GM19455 (cell line): ENCODE data around the gene COL4A2.
"Not testable (repeated sequence)": the region's sequence is repeated elsewhere in the genome, so short reads cannot be mapped to it uniquely, and the experiment has no call there.

ENCODE experiments used
- ATAC-seq: cut with Tn5 transposase; IDR thresholded peaks from one replicate; pipeline ENCODE4 v1.9.1; 2021; ENCODE audit not compliant: unreplicated experiment

Gene COL4A2

DNA sequence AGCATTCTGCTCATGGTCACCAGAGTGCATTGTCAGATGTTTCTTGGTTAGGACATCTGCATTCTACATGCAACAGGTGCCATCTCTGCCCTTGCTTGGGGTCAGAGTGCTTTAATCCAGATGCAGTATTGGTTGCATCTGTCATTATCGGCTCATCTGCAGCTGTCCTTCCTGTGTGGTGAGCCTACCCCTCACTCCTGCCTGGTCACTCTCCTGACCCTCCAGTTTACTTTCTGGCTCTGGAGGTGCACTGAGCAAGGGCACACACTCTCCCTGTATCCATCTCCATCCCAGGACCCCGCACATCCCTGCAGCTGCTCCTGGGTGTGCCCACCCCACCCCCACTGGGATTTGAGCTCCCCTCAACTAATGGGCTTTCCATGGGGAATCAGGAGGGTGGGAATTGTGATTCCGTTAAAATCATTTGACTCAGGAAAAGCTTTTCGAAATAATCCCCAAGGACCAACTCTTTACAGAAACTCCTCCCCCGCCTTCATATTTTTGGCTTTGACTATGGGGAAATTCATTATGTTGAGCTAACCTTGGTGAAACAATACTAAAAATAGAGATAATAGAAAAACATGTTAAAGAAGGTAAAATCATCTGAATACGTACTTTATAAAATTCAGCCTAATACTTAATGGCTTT is 70.2 kb downstream of the COL4A2 start:
- ATAC-seq: no peak

DNA sequence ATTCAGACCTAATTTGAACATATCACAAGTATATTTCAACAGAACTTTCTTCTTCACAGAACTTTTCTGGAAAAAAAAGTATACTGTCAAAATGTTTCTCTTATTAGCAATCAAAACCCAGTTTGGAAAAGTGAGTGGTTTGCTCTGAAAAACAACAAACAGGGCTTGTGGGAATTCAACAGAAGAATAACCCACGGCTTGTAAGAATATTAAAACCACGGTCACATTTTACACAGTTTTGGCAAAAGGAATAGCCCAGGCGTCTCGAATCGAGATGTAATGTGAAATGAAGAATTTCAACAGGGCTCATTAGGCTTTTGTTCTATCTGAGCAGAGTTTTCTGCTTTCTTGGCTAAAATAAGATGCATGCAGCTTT is 70.7 kb downstream of the COL4A2 start:
- no peak for ATAC-seq

DNA sequence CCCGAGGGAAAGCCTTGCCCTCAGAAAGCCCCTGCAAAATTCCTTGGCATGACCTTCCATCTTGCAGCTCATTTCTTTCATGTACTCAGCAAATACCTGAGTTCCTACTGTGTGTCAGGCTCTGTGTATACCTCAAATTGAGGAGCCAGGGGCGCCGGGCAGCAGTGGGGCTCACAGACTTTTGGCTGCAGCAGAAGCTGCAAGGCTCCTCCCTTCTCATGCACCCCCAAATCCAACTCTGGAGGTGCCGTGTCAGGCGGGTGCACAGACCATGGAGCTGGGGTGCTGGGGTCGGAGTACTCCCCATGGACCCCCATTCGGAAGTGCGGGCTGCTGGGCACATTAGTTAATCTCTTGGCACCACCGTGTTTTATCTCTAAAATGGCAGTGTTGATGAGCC is 72.3 kb downstream of the COL4A2 start:
- ATAC-seq: no peak

DNA sequence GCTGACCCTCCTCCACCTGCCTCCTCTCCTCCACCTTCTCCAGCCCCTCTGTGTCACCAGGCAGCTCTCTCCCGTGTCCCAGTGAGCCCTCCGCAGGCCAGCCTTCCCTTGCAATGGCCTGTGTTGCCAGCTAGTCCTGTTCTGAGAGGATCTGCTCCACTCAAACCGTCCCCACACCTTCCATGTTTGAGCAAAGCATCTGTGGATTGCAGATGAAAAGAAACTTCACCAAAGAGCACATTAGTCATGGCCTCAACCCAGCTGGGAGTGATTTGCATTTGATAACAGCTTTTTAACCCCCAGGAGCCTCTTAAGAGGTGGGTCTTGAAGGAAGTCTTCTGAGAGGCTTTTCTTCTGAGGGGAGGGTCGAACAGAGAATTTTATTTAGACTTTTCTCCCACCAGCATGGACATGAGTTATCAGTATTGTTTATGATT is 72.8 kb downstream of the COL4A2 start:
- ATAC-seq: no peak

DNA sequence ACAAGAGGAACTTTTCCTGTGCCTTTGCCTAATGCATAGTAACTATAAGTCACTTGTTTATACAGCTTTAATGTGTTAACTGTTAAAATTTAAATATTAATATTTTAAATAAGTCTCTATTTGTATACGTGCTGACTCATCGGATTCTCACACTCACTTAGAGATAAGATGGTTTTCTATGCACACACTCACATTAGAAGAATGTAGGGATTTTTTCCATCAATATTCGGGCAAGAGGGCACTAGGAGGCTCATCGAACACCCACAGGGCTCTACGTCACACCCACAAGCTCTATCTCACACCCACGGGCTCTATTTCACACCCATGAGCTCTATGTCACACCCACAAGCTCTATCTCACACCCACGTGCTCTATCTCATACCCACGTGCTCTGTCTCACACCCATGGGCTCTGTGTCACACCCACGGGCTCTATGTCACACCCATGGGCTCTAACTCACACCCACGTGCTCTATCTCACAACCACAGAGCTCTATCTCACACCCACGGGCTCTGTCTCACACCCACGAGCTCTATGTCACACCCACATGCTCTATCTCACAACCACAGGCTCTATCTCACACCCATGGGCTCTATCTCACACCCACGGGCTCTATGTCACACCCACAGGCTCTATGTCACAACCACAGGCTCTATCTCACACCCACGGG is 73.4 kb downstream of the COL4A2 start:
- no peak for ATAC-seq

DNA sequence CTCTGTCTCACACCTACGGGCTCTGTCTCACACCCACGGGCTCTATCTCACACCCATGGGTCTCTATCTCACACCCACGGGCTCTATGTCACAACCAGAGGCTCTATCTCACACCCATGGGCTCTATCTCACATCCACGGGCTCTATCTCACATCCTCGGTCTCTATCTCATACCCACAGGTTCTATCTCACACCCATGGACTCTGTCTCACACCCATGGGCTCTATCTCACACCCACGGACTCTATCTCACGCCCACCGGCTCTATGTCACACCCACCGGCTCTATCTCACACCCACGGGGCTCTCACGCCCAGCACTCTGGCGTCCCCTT is 73.9 kb downstream of the COL4A2 start:
- no peak for ATAC-seq

DNA sequence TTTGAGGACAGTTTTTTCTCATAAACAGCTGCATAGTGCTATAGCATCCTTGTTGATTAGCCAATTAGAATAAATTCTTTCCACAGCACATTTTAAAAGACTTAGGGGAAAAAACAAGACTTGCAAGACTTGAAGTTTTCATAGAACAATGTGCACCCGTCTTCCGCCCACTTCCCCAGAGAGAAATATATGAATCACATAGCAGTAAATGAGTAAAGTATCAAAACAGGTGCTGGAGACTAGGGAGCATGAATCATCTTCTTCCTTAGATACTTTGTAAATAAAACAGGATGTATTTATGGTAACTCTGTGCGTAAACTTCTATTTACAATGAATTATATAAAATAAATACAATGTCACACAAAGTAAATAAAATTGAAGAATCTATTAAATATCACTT is 75.1 kb downstream of the COL4A2 start:
- no peak for ATAC-seq

DNA sequence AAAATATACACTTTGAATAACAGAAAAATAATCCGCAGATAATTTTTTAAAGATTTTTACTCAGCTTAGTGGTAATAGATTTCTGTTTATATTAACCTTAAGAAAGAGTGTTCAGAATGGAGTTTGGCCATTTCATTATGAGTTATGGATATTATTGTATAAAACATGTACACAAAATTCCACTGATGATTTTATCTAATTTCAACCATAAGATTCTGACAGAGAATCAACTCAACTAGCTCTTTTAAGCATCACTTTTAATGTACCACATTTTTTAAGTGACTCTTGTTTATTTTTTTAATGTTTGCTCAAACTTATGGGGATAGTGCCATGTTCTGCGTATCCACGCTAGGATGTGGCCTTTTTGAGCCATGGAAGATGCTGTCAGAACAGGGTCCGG is 75.7 kb downstream of the COL4A2 start:
- ATAC-seq: no peak

DNA sequence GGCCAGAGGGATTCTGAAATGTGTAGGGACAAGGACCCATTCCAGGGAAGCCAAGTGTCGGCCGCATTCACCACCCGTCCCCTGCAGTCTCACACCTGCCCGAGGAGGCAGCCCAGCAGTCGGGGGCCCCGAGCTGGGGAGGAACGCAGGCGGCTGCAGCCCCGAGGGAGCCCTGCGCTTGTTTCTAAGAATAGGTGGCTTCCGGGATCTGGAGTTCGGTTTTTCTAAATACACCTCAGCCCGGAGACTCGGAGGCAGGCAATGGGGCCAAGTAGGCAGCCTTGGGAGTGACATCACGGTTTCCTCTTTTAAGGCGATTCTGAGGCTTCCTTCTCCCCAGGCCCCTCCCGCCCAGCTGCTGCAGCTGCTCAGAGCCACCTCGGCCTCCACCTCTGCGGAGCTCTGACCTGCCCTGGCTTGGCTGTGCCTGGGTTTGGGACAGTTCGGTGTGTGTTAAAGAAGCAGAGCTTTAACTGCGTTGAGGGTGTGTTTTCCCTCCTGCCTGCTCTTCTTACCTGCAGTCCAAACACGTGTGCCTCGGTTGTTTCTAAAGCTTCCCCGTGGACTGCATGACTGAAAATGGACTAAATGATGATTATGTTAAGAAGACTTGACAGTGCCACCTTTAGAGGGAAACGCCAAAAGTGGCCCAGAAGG is 80.5 kb downstream of the COL4A2 start:
- ATAC-seq: no peak

DNA sequence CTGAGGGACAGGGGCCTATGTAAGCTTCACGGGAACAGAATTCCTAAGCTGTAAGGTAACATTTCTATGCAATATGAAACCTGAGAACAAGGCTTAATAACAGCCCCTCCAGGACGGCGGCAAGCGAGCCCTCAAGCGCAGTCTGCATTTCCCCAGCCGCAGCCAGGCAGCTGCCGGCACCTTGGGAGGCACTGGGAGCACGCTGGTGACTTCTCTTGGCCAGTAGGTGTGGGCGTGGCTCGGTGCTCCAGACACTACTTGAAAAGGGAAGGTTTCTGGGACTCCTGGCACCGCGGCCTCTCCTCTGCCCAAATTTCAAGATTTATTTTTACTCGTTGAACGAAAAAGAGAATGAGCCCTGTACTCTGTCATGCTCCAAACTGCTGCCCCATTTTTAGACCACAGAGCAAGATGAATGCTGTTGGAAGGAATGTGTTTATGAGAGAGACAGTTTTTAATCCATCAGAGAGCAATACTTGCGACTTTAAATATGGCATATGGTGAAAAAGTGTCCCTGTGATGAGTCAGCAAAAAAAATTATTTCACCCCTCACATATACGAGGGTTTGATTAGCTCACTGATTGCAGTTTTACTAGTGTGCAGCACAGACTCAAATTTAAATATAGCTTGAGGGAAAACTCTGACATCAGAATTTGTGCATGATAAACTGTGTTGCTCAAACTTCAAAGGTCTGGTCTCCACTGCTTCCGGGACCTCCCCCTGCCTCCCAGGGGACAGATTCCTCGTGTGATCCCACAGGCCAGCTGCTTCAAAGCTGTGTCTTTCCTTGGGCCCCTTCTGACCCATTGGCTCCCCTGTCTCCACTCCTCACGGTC is 81.2 kb downstream of the COL4A2 start:
- ATAC-seq: no peak

DNA sequence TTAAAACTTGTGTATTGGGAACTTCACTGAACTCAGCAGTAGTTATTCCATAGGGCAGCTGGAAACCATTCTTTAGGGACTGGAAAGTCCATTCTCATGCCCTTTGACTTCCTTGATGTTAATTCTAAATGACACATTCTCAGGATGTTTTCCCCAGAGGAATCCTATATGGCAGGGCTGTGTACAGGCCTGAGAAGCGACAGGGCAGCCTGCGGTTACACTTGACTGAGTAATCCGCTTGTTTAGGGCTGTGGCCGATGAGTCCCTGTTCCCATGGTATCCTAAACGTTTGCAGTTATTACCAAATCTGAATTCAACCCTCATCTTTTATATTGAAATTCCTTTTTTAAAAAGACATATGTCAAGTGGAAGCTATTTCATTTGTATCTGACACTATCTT is 83.5 kb downstream of the COL4A2 start:
- ATAC-seq: no peak

DNA sequence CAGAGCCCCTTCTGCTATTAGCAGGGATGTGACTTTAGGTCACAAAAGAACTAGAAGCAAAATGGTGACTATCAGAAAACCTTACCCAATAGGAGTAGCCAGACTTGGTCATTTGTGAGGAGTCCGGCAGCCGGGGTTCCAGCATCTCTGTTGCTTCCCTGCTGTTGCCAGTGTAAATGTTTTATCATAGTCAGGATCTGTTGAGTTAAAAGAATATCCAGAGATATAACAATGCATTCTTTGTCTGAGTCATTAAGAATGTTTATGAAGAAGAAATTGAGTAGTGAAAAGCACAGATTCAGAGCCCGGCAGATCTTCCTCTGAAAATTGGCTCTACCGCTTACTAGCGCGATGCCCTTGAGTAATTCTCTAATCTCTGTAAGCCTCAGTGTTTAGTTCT is 84.2 kb downstream of the COL4A2 start:
- ATAC-seq: no peak

DNA sequence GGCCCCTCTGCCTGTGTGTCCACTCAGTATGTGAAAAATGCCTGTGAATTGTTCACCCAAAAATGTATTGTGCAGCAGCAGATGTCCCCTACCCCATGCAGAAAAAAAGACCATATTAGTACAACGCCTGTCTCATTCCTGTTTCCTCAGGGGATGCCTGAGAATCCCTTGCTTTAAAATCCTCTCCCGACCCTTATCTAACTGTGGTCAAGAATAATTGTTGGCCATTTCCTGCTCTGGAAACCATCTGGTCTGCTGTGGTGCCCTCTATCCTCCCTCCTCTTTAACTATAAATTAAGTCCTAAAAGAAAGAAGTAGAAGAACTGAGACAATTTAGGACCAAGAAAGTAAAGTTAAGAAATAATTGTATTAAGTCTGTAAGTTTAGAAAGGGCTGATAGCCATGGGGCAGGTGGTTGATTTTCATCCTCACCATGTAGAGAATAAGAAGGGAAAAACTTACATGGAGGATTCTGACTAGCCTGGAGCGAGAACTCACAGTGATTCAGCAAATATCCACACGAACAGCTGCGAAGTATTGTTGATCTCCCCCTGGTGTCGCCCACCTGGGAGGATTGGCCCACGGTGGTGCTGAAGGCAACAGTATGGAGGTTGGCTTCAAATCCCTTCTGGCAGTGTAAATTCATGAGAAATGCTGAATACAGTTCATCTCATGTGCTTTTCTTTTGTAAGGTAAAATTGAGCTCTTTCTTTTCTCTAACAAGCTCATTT is 85.6 kb downstream of the COL4A2 start:
- no peak for ATAC-seq

DNA sequence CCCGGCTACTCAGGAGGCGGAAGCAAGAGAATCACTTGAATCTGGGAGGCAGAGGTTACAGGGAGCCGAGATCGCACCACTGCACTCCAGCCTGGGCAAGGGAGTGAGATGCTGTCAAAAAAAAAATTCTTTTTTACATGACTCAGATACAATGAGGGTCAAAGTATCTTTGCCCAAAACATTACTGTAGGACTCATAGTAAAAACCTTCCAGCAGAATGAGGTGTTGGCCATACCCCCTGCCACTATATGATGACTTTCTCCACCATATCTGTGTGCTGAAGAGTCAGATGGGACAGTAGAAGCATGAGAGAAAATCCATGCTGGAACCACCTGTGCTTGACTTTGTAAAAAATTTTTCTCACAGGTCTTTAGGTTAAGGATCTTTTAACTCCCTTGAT is 86.7 kb downstream of the COL4A2 start:
- ATAC-seq: no peak

DNA sequence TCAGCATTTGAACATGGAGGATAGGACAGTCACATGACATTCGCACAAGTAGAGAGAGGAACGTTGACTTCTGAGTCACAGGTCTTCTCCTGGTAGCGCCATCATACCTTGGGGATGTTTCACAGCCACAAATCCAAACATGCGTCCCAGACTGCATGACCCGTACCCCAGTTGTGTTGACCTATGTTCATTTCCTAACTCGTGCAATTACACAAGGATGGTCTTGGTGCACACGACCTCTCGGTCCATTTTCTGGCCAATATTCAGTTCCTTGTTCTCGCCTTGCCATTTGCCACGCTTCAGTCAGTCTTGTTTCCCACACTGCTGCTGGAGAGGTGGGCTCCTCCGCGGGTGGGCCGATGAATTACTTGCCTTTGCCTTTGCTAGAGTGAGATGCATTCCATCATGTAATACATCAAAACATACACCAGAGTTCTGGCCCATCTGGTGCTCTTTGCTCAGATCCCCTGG is 87.3 kb downstream of the COL4A2 start:
- ATAC-seq: no peak

DNA sequence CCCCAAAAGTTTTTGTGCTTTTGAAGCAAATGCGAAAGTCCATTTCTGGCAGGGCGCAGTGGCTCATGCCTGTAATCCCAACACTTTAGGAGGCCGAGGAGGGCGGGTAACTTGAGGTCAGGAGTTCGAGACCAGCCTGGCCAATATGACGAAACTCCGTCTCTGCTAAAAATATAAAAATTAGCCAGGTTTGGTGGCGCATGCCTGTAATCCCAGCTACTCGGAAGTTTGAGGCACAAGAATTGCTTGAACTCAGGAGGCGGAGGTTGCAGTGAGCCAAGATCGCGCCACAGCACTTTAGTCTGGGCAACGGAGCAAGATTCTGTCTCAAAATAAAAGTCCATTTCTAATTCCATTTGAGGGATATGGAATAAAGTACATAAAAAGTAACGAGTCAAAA is 88.5 kb downstream of the COL4A2 start:
- ATAC-seq: not testable (repeated sequence)

DNA sequence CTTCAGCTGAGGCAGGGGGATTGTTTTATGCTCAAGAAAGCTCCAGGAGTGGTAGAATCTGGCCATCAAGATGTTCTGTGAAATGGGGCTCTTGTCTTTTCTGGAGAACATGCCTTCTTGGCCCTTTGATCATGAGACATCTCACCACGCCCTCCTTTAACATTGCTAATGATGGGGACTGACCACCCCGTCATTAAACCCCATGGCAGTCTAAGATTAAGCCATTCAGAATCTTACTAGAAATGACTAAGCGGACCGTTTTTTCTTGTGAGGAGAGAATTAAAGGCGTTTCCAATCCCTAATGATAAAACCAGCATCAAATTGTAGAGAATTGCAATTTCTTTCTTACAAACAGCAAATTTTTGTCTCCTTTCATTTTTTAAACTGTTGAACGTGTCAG is 89.4 kb downstream of the COL4A2 start:
- ATAC-seq: no peak

DNA sequence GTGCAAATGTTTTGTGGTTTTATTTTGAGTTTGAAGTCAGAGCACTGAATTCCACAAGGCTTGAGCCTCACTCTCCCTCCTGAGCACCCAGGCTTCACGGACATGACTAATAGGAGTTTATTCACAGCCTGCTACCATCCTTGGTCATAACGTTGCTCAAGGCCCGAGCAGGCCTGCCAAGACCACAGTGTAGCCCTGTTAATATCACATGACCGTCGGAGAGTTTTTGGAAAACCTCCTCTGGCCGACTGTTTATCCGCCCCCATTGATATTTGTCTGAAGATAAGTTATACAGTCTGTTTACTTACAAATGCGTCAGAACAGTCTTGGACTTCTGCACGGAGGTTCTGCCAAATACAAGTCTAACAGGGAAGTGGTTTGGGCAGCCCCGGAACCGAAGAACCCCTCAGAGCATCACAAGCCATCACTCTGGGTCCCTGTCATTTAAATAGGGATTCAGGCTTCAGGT is 89.9 kb downstream of the COL4A2 start:
- ATAC-seq: no peak

DNA sequence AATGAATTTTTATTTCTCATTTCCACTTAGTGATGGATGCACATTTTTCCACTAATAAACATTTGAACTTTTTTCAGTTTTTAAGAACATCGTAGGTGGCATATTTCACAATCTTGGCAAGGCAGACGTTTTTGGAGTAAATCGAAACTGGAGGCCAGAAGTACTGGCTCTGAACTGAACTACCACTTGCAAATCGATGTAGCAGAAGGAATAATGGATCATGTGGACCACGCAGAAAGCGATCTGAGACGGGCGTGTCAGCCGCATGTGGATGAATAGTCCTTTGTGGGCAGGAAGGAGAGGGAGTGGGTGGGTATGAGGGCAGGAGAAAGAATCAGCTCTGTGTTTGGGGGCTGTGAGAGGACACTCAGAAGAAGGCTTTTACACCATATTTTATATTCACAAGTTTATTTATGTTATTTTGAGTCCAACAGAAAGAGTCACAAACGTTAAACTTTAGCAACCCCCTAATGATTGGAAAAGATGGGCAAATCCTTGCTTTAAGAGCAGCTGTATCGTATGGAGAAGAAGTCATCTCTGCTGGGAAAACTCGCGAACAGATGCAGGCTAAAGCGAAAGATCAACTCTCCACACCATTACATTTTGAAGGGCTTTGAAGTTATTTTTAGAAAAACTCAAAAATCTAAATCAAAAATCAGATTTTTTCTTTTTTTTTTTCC is 90.5 kb downstream of the COL4A2 start:
- ATAC-seq: no peak
